ENCODE results near the gene ARHGEF11.
A peak's percentile ranks its signal among the peaks of the same experiment; 100 is the strongest.

Gene ARHGEF11

GRCh38 chr1:156959925-156960324, 85.6 kb downstream of the ARHGEF11 start:
- Histone ChIP-seq H3K27me3 (replicated peaks in 2 of 5; ENCODE audit: control insufficient read depth in 4 of 5, insufficient read depth in 5 of 5, low read length in 4 of 5) (no peaks in the 10 kb centered on the region), H3K4me1 (ENCODE audit: control extremely low read depth in 1 of 4, control insufficient read depth in 4 of 4, insufficient read depth in 4 of 4, low read length in 3 of 4) (peaks cover 0 to 38% (median 21%) of the 10 kb centered on the region in 4 experiments), H3K36me3 (ENCODE audit: control insufficient read depth in 4 of 4, insufficient read depth in 4 of 4, low read length in 3 of 4) (peaks cover 6 to 60% (median 24%) of the 10 kb centered on the region in 4 experiments), H3K27ac (ENCODE audit: insufficient read depth in 1 of 2, low read depth in 1 of 2, low read length in 2 of 2, poor library complexity in 1 of 2, severe bottlenecking in 2 of 2) (no peak overlapping the region), H3K9me3 (ENCODE audit: control extremely low read depth in 1 of 5, control insufficient read depth in 4 of 5, insufficient read depth in 2 of 5, low read depth in 1 of 5, low read length in 4 of 5) (no peaks in the 10 kb centered on the region), H3K4me3 (ENCODE audit: control insufficient read depth in 1 of 7, extremely low read depth in 1 of 7, insufficient read depth in 4 of 7, low read depth in 2 of 7, low read length in 6 of 7) (no peak overlapping the region)
- 74% methylated on average over 6 of the region's 6 CpGs for WGBS (ENCODE audit: insufficient coverage)
- CTCF ChIA-PET = interaction anchor here (0.8 to 3.1 kb wide), 10 partner anchors 10 to 114 kb away, joined by 3 to 12 read pairs (median 4); no protein-coding TSS in a partner anchor
- POLR2A ChIA-PET = interaction anchor here (0.7 kb wide), 1 partner anchor 7 kb away, joined by 3 read pairs; no protein-coding TSS in a partner anchor
- DNase-seq = peak; percentile 20 to 62 (median 48)

- Histone ChIP-seq H3K9me3 (ENCODE audit: control extremely low read depth in 1 of 5, control insufficient read depth in 4 of 5, insufficient read depth in 2 of 5, low read depth in 1 of 5, low read length in 4 of 5) (no peaks in the 10 kb centered on the region), H3K27ac (ENCODE audit: insufficient read depth in 1 of 2, low read depth in 1 of 2, low read length in 2 of 2, poor library complexity in 1 of 2, severe bottlenecking in 2 of 2) (no peak overlapping the region), H3K4me3 (ENCODE audit: control insufficient read depth in 1 of 7, extremely low read depth in 1 of 7, insufficient read depth in 4 of 7, low read depth in 2 of 7, low read length in 6 of 7) (no peak overlapping the region), H3K4me1 (ENCODE audit: control extremely low read depth in 1 of 4, control insufficient read depth in 4 of 4, insufficient read depth in 4 of 4, low read length in 3 of 4) (peaks cover 0 to 38% (median 21%) of the 10 kb centered on the region in 4 experiments), H3K36me3 (ENCODE audit: control insufficient read depth in 4 of 4, insufficient read depth in 4 of 4, low read length in 3 of 4) (peaks cover 6 to 63% (median 24%) of the 10 kb centered on the region in 4 experiments), H3K27me3 (replicated peaks in 2 of 5; ENCODE audit: control insufficient read depth in 4 of 5, insufficient read depth in 5 of 5, low read length in 4 of 5) (no peaks in the 10 kb centered on the region)
- ChIA-PET CTCF (interaction anchor here (0.8 to 3.1 kb wide), 11 partner anchors 10 to 114 kb away, joined by 3 to 12 read pairs (median 3); partner anchors contain the start of gene LRRC71), POLR2A (interaction anchor here (0.7 kb wide), 1 partner anchor 8 kb away, joined by 3 read pairs; no protein-coding TSS in a partner anchor)
- peak in 1 of 3 donors; percentile 27 for DNase-seq
- WGBS (ENCODE audit: insufficient coverage) = 59% methylated on average over 2 of the region's 2 CpGs
Observed at GRCh38 chr1:156959414-156959813, 86.1 kb downstream of the ARHGEF11 start.

GRCh38 chr1:156958247-156958714, 87.3 kb downstream of the ARHGEF11 start:
- Histone ChIP-seq H3K36me3 (ENCODE audit: control insufficient read depth in 4 of 4, insufficient read depth in 4 of 4, low read length in 3 of 4) (peaks cover 6 to 63% (median 24%) of the 10 kb centered on the region in 4 experiments), H3K9me3 (ENCODE audit: control extremely low read depth in 1 of 5, control insufficient read depth in 4 of 5, insufficient read depth in 2 of 5, low read depth in 1 of 5, low read length in 4 of 5) (no peaks in the 10 kb centered on the region), H3K4me3 (ENCODE audit: control insufficient read depth in 1 of 7, extremely low read depth in 1 of 7, insufficient read depth in 4 of 7, low read depth in 2 of 7, low read length in 6 of 7) (no peak overlapping the region), H3K27ac (ENCODE audit: insufficient read depth in 1 of 2, low read depth in 1 of 2, low read length in 2 of 2, poor library complexity in 1 of 2, severe bottlenecking in 2 of 2) (no peak overlapping the region), H3K27me3 (replicated peaks in 2 of 5; ENCODE audit: control insufficient read depth in 4 of 5, insufficient read depth in 5 of 5, low read length in 4 of 5) (no peaks in the 10 kb centered on the region), H3K4me1 (ENCODE audit: control extremely low read depth in 1 of 4, control insufficient read depth in 4 of 4, insufficient read depth in 4 of 4, low read length in 3 of 4) (peaks cover 0 to 31% (median 16%) of the 10 kb centered on the region in 4 experiments)
- ChIA-PET POLR2A (interaction anchor here (0.6 kb wide), 1 partner anchor 282 kb away, joined by 4 read pairs; no protein-coding TSS in a partner anchor), CTCF (interaction anchor here (0.9 to 3.1 kb wide), 6 partner anchors 10 to 120 kb away, joined by 3 to 12 read pairs (median 3); partner anchors contain the start of gene LRRC71)
- WGBS (ENCODE audit: insufficient coverage) = 43% methylated on average over 2 of the region's 2 CpGs
- peak in 2 of 3 donors; percentile 31 to 54 for DNase-seq

GRCh38 chr1:156957634-156958033, 87.9 kb downstream of the ARHGEF11 start:
- H3K4me3 ChIP-seq (ENCODE audit: control insufficient read depth in 1 of 7, extremely low read depth in 1 of 7, insufficient read depth in 4 of 7, low read depth in 2 of 7, low read length in 6 of 7) = no peak overlapping the region
- H3K27me3 ChIP-seq (replicated peaks in 2 of 5; ENCODE audit: control insufficient read depth in 4 of 5, insufficient read depth in 5 of 5, low read length in 4 of 5) = no peaks in the 10 kb centered on the region
- POLR2A ChIA-PET = interaction anchor here (0.6 kb wide), 1 partner anchor 282 kb away, joined by 4 read pairs; no protein-coding TSS in a partner anchor
- no peak overlapping the region for H3K27ac ChIP-seq (ENCODE audit: insufficient read depth in 1 of 2, low read depth in 1 of 2, low read length in 2 of 2, poor library complexity in 1 of 2, severe bottlenecking in 2 of 2)
- no peak for DNase-seq
- H3K4me1 ChIP-seq (ENCODE audit: control extremely low read depth in 1 of 4, control insufficient read depth in 4 of 4, insufficient read depth in 4 of 4, low read length in 3 of 4) = peaks cover 0 to 27% (median 15%) of the 10 kb centered on the region in 4 experiments
- WGBS (ENCODE audit: insufficient coverage) = 90% methylated on average over 3 of the region's 3 CpGs
- no peaks in the 10 kb centered on the region for H3K9me3 ChIP-seq (ENCODE audit: control extremely low read depth in 1 of 5, control insufficient read depth in 4 of 5, insufficient read depth in 2 of 5, low read depth in 1 of 5, low read length in 4 of 5)
- H3K36me3 ChIP-seq (ENCODE audit: control insufficient read depth in 4 of 4, insufficient read depth in 4 of 4, low read length in 3 of 4) = peaks cover 6 to 61% (median 23%) of the 10 kb centered on the region in 4 experiments
- CTCF ChIA-PET = interaction anchor here (0.7 to 1.5 kb wide), 5 partner anchors 9 to 237 kb away, joined by 3 to 5 read pairs (median 3); no protein-coding TSS in a partner anchor

- H3K27me3 ChIP-seq (replicated peaks in 2 of 5; ENCODE audit: control insufficient read depth in 4 of 5, insufficient read depth in 5 of 5, low read length in 4 of 5) = no peaks in the 10 kb centered on the region
- WGBS (ENCODE audit: insufficient coverage) = 98% methylated on average over 9 of the region's 10 CpGs
- peaks cover 3 to 56% (median 20%) of the 10 kb centered on the region in 4 experiments for H3K36me3 ChIP-seq (ENCODE audit: control insufficient read depth in 4 of 4, insufficient read depth in 4 of 4, low read length in 3 of 4)
- no peaks in the 10 kb centered on the region for H3K9me3 ChIP-seq (ENCODE audit: control extremely low read depth in 1 of 5, control insufficient read depth in 4 of 5, insufficient read depth in 2 of 5, low read depth in 1 of 5, low read length in 4 of 5)
- peaks cover 0 to 27% (median 15%) of the 10 kb centered on the region in 4 experiments for H3K4me1 ChIP-seq (ENCODE audit: control extremely low read depth in 1 of 4, control insufficient read depth in 4 of 4, insufficient read depth in 4 of 4, low read length in 3 of 4)
- CTCF ChIA-PET = interaction anchor here (1.0 to 1.5 kb wide), 3 partner anchors 11 to 67 kb away, joined by 3 to 5 read pairs (median 3); no protein-coding TSS in a partner anchor
- H3K27ac ChIP-seq (ENCODE audit: insufficient read depth in 1 of 2, low read depth in 1 of 2, low read length in 2 of 2, poor library complexity in 1 of 2, severe bottlenecking in 2 of 2) = no peak overlapping the region
- POLR2A ChIA-PET = no interaction called here
- DNase-seq = no peak
- no peak overlapping the region for H3K4me3 ChIP-seq (ENCODE audit: control insufficient read depth in 1 of 7, extremely low read depth in 1 of 7, insufficient read depth in 4 of 7, low read depth in 2 of 7, low read length in 6 of 7)
Observed at GRCh38 chr1:156956333-156956732, 89.2 kb downstream of the ARHGEF11 start.

- H3K27me3 ChIP-seq (replicated peaks in 2 of 5; ENCODE audit: control insufficient read depth in 4 of 5, insufficient read depth in 5 of 5, low read length in 4 of 5) = no peaks in the 10 kb centered on the region
- no peaks in the 10 kb centered on the region for H3K9me3 ChIP-seq (ENCODE audit: control extremely low read depth in 1 of 5, control insufficient read depth in 4 of 5, insufficient read depth in 2 of 5, low read depth in 1 of 5, low read length in 4 of 5)
- WGBS (ENCODE audit: insufficient coverage) = no CpG with 5 or more reads among the region's 2 CpGs
- DNase-seq = peak in 2 of 3 donors; percentile 30 to 61
- no peak overlapping the region for H3K4me3 ChIP-seq (ENCODE audit: control insufficient read depth in 1 of 7, extremely low read depth in 1 of 7, insufficient read depth in 4 of 7, low read depth in 2 of 7, low read length in 6 of 7)
- ChIA-PET CTCF (no interaction called here), POLR2A (no interaction called here)
- no peak overlapping the region for H3K27ac ChIP-seq (ENCODE audit: insufficient read depth in 1 of 2, low read depth in 1 of 2, low read length in 2 of 2, poor library complexity in 1 of 2, severe bottlenecking in 2 of 2)
- H3K36me3 ChIP-seq (ENCODE audit: control insufficient read depth in 4 of 4, insufficient read depth in 4 of 4, low read length in 3 of 4) = peaks cover 3 to 56% (median 27%) of the 10 kb centered on the region in 4 experiments
- H3K4me1 ChIP-seq (ENCODE audit: control extremely low read depth in 1 of 4, control insufficient read depth in 4 of 4, insufficient read depth in 4 of 4, low read length in 3 of 4) = peaks cover 0 to 11% (median 8%) of the 10 kb centered on the region in 4 experiments
Observed at GRCh38 chr1:156953571-156953970, 92.0 kb downstream of the ARHGEF11 start.

- no peaks in the 10 kb centered on the region for H3K27me3 ChIP-seq (replicated peaks in 2 of 5; ENCODE audit: control insufficient read depth in 4 of 5, insufficient read depth in 5 of 5, low read length in 4 of 5)
- H3K36me3 ChIP-seq (ENCODE audit: control insufficient read depth in 4 of 4, insufficient read depth in 4 of 4, low read length in 3 of 4) = peaks cover 2 to 62% (median 36%) of the 10 kb centered on the region in 4 experiments
- POLR2A ChIA-PET = no interaction called here
- CTCF ChIA-PET = interaction anchor here (2.3 kb wide), 1 partner anchor 9 kb away, joined by 8 read pairs; no protein-coding TSS in a partner anchor
- no peak overlapping the region for H3K27ac ChIP-seq (ENCODE audit: insufficient read depth in 1 of 2, low read depth in 1 of 2, low read length in 2 of 2, poor library complexity in 1 of 2, severe bottlenecking in 2 of 2)
- no peak overlapping the region for H3K4me3 ChIP-seq (ENCODE audit: control insufficient read depth in 1 of 7, extremely low read depth in 1 of 7, insufficient read depth in 4 of 7, low read depth in 2 of 7, low read length in 6 of 7)
- 95% methylated on average over 5 of the region's 5 CpGs for WGBS (ENCODE audit: insufficient coverage)
- H3K4me1 ChIP-seq (ENCODE audit: control extremely low read depth in 1 of 4, control insufficient read depth in 4 of 4, insufficient read depth in 4 of 4, low read length in 3 of 4) = no peaks in the 10 kb centered on the region
- H3K9me3 ChIP-seq (ENCODE audit: control extremely low read depth in 1 of 5, control insufficient read depth in 4 of 5, insufficient read depth in 2 of 5, low read depth in 1 of 5, low read length in 4 of 5) = no peaks in the 10 kb centered on the region
- no peak for DNase-seq
Observed at GRCh38 chr1:156951371-156951770, 94.2 kb downstream of the ARHGEF11 start.

All from common myeloid progenitor, CD34-positive (primary cell).